NCI-H2227 (cell line): ENCODE measurements around the gene ATP8B2.

Source experiments
- DNase-seq: peaks from one replicate; lab custom pipeline; 2025; ENCODE audit not compliant: unreplicated experiment; lab: John Stamatoyannopoulos, UW

Gene ATP8B2

GRCh38 chr1:154391086-154391770, 65.9 kb downstream of the ATP8B2 start:
- no peak for DNase-seq

DNA sequence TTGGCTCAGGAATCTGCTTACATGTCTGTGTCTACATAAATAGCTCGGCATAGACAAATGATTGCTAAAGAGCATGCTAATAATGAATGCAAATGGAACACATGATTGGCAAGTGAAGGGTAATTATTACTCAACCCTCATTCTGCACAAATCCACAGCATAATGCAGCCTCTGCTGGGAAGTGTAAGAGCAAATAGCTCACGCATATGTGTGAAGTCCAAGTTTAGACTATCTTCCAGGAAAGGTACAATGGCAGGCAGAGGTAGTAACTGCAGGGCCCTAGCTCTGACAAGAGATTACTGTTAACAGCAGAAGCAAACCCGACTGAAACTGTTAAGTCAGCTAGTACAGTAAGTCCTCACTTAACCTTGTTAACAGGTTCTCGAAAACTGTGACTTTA, 72.8 kb downstream of the ATP8B2 start:
- no peak for DNase-seq

GRCh38 chr1:154398678-154399077, 73.4 kb downstream of the ATP8B2 start:
- DNase-seq: no peak

GRCh38 chr1:154400381-154400801, 75.1 kb downstream of the ATP8B2 start:
- DNase-seq: no peak
